Smooth muscle cell (in vitro differentiated cells): Measurements from ENCODE around the gene CCL22. TPM values are rescaled to one million over a fixed set of nuclear protein-coding genes. Genes with fewer than 3 reads are reported as not detected.

Experiments used
- DNase-seq: peaks from one replicate; lab custom pipeline; 2025; ENCODE audit not compliant: unreplicated experiment; lab: John Stamatoyannopoulos, UW
- H2AFZ ChIP-seq: fragments of 200-600 bp; sonication (generic); 2 replicates; pipeline ENCODE4 v1.6.0; 2016; ENCODE audit warnings: antibody characterized with exemption, low read depth, mild to moderate bottlenecking
- H3F3A ChIP-seq: fragments of 200-600 bp; sonication (generic); 2 replicates; pipeline ENCODE4 v1.6.0; 2017; ENCODE audit warnings: antibody characterized with exemption, low read depth
- H3K27ac ChIP-seq: fragments of 200-600 bp; sonication (generic); 2 replicates; pipeline ENCODE4 v1.5.1; 2016; ENCODE audit warnings: low read depth, mild to moderate bottlenecking
- H3K27me3 ChIP-seq: fragments of 200-600 bp; sonication (generic); 2 replicates; pipeline ENCODE4 v1.6.1; 2016; ENCODE audit warnings: low read depth, mild to moderate bottlenecking
- H3K36me3 ChIP-seq: fragments of 200-600 bp; sonication (generic); 2 replicates; pipeline ENCODE4 v1.5.1; 2016; ENCODE audit warnings: low read depth
- H3K4me1 ChIP-seq: fragments of 200-600 bp; sonication (generic); 2 replicates; pipeline ENCODE4 v1.5.1; 2016; ENCODE audit warnings: low read depth
- H3K4me2 ChIP-seq: fragments of 200-600 bp; sonication (generic); 2 replicates; pipeline ENCODE4 v1.6.0; 2016; ENCODE audit warnings: mild to moderate bottlenecking
- H3K4me3 ChIP-seq: fragments of 200-600 bp; sonication (generic); 2 replicates; pipeline ENCODE4 v1.5.1; 2016; ENCODE audit warnings: mild to moderate bottlenecking
- H3K79me2 ChIP-seq: fragments of 200-600 bp; sonication (generic); 2 replicates; pipeline ENCODE4 v1.6.0; 2016; ENCODE audit warnings: low read depth, mild to moderate bottlenecking
- H3K9ac ChIP-seq: fragments of 200-600 bp; sonication (generic); 2 replicates; pipeline ENCODE4 v1.6.0; 2016; ENCODE audit warnings: low read depth
- H3K9me3 ChIP-seq: fragments of 200-600 bp; sonication (generic); replicated peaks from 2 replicates; pipeline ENCODE4 v1.5.1; 2016; ENCODE audit warnings: low read depth
- H4K20me1 ChIP-seq: fragments of 200-600 bp; sonication (generic); 2 replicates; pipeline ENCODE4 v1.6.0; 2016; ENCODE audit warnings: low read depth
- CTCF ChIP-seq: fragments of 200-600 bp; sonication (generic); IDR thresholded peaks from 2 replicates; pipeline ENCODE4 v1.5.1; 2017; ENCODE audit warnings: borderline replicate concordance, mild to moderate bottlenecking, antibody characterized with exemption; ENCODE audit not compliant: insufficient read depth, poor library complexity, severe bottlenecking
- WGBS: methylation state at CpG from one replicate; pipeline ENCODE4 v1.1.7; 2016; ENCODE audit warnings: low lambda C conversion rate; 5-methylcytosine and 5-hydroxymethylcytosine counted together
- polyA plus RNA-seq: library from polyadenylated mRNA; unstranded; fragments of >200 nt; fragmentation: Nextera tagmentation; extraction: Ambion mirVana; gene quantifications from 2 replicates; pipeline ENCODE4 v1.2.1, GENCODE V29; 2016
- total RNA-seq: library from RNA; depleted of rRNA; stranded (reverse); fragments of >200 nt; gene quantifications from 2 replicates; pipeline ENCODE4 v1.2.3, GENCODE V29; 2014

The CCL22 gene
- total and polyA plus RNA-seq, 2 experiments from 2014 or later = not detected

GRCh38 chr16:57349212-57350031, 9.2 kb upstream of the CCL22 start:
- TF ChIP-seq CTCF = no peak
- Histone ChIP-seq H3K4me3 (no peak overlapping the region), H3K4me2 (no peak overlapping the region)

GRCh38 chr16:57352636-57353047, 5.9 kb upstream of the CCL22 start:
- Histone ChIP-seq H3K9me3 (no peaks in the 10 kb centered on the region), H3K4me3 (no peak overlapping the region), H3K9ac (no peak overlapping the region), H3K4me2 (no peak overlapping the region), H3K27ac (no peak overlapping the region), H3K27me3 (peaks cover 11% of the 10 kb centered on the region), H3K4me1 (no peaks in the 10 kb centered on the region), H3K79me2 (no peaks in the 10 kb centered on the region), H3F3A (no peaks in the 10 kb centered on the region), H2AFZ (no peak overlapping the region), H4K20me1 (no peaks in the 10 kb centered on the region), H3K36me3 (no peaks in the 10 kb centered on the region)
- TF ChIP-seq CTCF = no peak
- WGBS = 87% methylated on average over 6 of the region's 6 CpGs
- no peak for DNase-seq

More at GRCh38 chr16:57349212-57350031, 9.2 kb upstream of the CCL22 start:
- no peak for DNase-seq
- H3K9ac ChIP-seq = no peak overlapping the region
- H3K27me3 ChIP-seq = peaks cover 16% of the 10 kb centered on the region
- no peaks in the 10 kb centered on the region for H3F3A ChIP-seq
- H2AFZ ChIP-seq = no peak overlapping the region
- H3K27ac ChIP-seq = no peak overlapping the region
- no peaks in the 10 kb centered on the region for H3K36me3 ChIP-seq
- no peaks in the 10 kb centered on the region for H4K20me1 ChIP-seq
- no peaks in the 10 kb centered on the region for H3K4me1 ChIP-seq
- H3K79me2 ChIP-seq = no peaks in the 10 kb centered on the region
- H3K9me3 ChIP-seq = peaks cover 4% of the 10 kb centered on the region
- 73% methylated on average over 13 of the region's 14 CpGs for WGBS

- Histone ChIP-seq H3K4me3 (no peak overlapping the region), H4K20me1 (no peaks in the 10 kb centered on the region), H3F3A (no peaks in the 10 kb centered on the region), H3K4me2 (no peak overlapping the region), H3K9me3 (no peaks in the 10 kb centered on the region), H2AFZ (no peak overlapping the region), H3K4me1 (no peaks in the 10 kb centered on the region), H3K27me3 (peaks cover 7% of the 10 kb centered on the region), H3K27ac (no peak overlapping the region), H3K36me3 (no peaks in the 10 kb centered on the region), H3K79me2 (no peaks in the 10 kb centered on the region), H3K9ac (no peak overlapping the region)
- no peak for TF ChIP-seq CTCF
- 34% methylated on average over 7 of the region's 7 CpGs for WGBS
- DNase-seq = no peak
Observed at GRCh38 chr16:57354311-57354710, 4.3 kb upstream of the CCL22 start.
